OCI-LY7 (cell line): Measurements from ENCODE around the gene SIRT6. TPM values are rescaled to one million over a fixed set of nuclear protein-coding genes. Genes with fewer than 3 reads are reported as not detected.

Experiments
- BruUV-seq: library from RNA; stranded (reverse); fragments of 400-500 nt; replicated peaks from 2 replicates; lab custom pipeline; 2021; lab: Mats Ljungman, UMichigan
- CTCF ChIA-PET: fragments of 300-600 bp; sonication (Branson Sonifier 250); formaldehyde crosslinking; loops from one replicate; lab custom pipeline; 2022; ENCODE audit warnings: antibody characterized with exemption; ENCODE audit not compliant: unreplicated experiment; lab: Charles Lee
- POLR2A ChIA-PET: fragments of 300-600 bp; sonication (Branson Sonifier 250); formaldehyde crosslinking; loops from one replicate; lab custom pipeline; 2022; ENCODE audit warnings: antibody characterized with exemption; lab: Charles Lee
- DNase-seq: peaks from one replicate; pipeline ENCODE4 v3.0.0-alpha.2; 2015; ENCODE audit warnings: low spot score
- H2AFZ ChIP-seq: fragments of 200-600 bp; sonication (generic), shearing (Covaris generic); 2 replicates; pipeline ENCODE4 v1.6.1; 2014; ENCODE audit warnings: mild to moderate bottlenecking, antibody characterized with exemption, low read length, moderate library complexity
- H3K27ac ChIP-seq: fragments of 200-600 bp; sonication (generic); 2 replicates; pipeline ENCODE4 v1.5.1; 2014; ENCODE audit warnings: mixed run types, low read depth, mild to moderate bottlenecking, moderate library complexity, low read length, inconsistent platforms; ENCODE audit not compliant: poor library complexity, severe bottlenecking
- H3K36me3 ChIP-seq: fragments of 200-600 bp; sonication (generic); 2 replicates; pipeline ENCODE4 v1.6.1; 2014; ENCODE audit warnings: mild to moderate bottlenecking, antibody characterized with exemption, low read length, moderate library complexity, mixed read lengths; ENCODE audit not compliant: insufficient read depth
- H3K4me1 ChIP-seq: fragments of 200-600 bp; sonication (generic); 2 replicates; pipeline ENCODE4 v1.5.1; 2014; ENCODE audit warnings: mild to moderate bottlenecking, low read length; ENCODE audit not compliant: insufficient read depth, poor library complexity, severe bottlenecking
- H3K4me2 ChIP-seq: fragments of 200-600 bp; sonication (generic); 2 replicates; pipeline ENCODE4 v1.6.1; 2014; ENCODE audit warnings: mild to moderate bottlenecking, low read length
- H3K4me3 ChIP-seq: fragments of 200-600 bp; sonication (generic); 2 replicates; pipeline ENCODE4 v1.5.1; 2014; ENCODE audit warnings: mild to moderate bottlenecking, low read depth, low read length; ENCODE audit not compliant: poor library complexity, severe bottlenecking
- H3K79me2 ChIP-seq: fragments of 200-600 bp; sonication (generic); 2 replicates; pipeline ENCODE4 v1.6.1; 2016; ENCODE audit warnings: low read depth, mild to moderate bottlenecking, low read length, moderate library complexity, mixed read lengths; ENCODE audit not compliant: insufficient read depth
- H3K9me2 ChIP-seq: fragments of 200-600 bp; sonication (generic); 2 replicates; pipeline ENCODE4 v1.6.1; 2016; ENCODE audit warnings: mild to moderate bottlenecking, low read length, mixed read lengths; ENCODE audit not compliant: insufficient read depth
- H3K9me3 ChIP-seq: fragments of 200-600 bp; sonication (generic); 2 replicates; pipeline ENCODE4 v1.6.1; 2014; ENCODE audit warnings: mild to moderate bottlenecking, mixed run types, low read length, mixed read lengths
- H4K20me1 ChIP-seq: fragments of 200-600 bp; sonication (generic); 2 replicates; pipeline ENCODE4 v1.6.1; 2014; ENCODE audit warnings: mild to moderate bottlenecking, antibody characterized with exemption, low read length, moderate library complexity, mixed read lengths; ENCODE audit not compliant: insufficient read depth
- CTCF ChIP-seq: fragments of 200-600 bp; sonication (generic); conservative IDR thresholded peaks from 2 replicates; pipeline ENCODE4 v1.5.1; 2014; ENCODE audit warnings: mild to moderate bottlenecking, antibody characterized with exemption, low read length, moderate library complexity, mixed read lengths
- EZH2phosphoT487 ChIP-seq: fragments of 200-600 bp; sonication (generic); IDR thresholded peaks from 2 replicates; pipeline ENCODE4 v1.6.1; 2018; ENCODE audit warnings: low read depth, borderline replicate concordance, mild to moderate bottlenecking, mixed run types, antibody characterized with exemption, low read length, moderate library complexity, mixed read lengths
- intact Hi-C: fragments of 100-400 bp; cut with micrococcal nuclease; formaldehyde crosslinking; loops from one replicate; pipeline ENCODE4 v1.10.0; 2022; ENCODE audit not compliant: unreplicated experiment
- total RNA-seq, 2 experiments: library from RNA; depleted of rRNA in 1 of 2; stranded (reverse); fragments of >200 nt in 1 of 2; shearing (Covaris generic) in 1 of 2; gene quantifications; 2 replicates each; pipeline ENCODE4 v1.2.3, GENCODE V29; 2014 to 2022

SIRT6 gene
- total RNA-seq, 2 experiments from 2014 or later: 31.7 to 46.2 TPM

GRCh38 chr19:4189641-4190040, 7.3 kb upstream of the SIRT6 start:
- intact Hi-C loops: no loop called here
- CTCF ChIA-PET: no interaction called here
- POLR2A ChIA-PET: interaction anchor here (0.7 kb wide), 2 partner anchors 35 to 71 kb away, joined by 3 to 6 read pairs; no protein-coding TSS in a partner anchor

GRCh38 chr19:4187313-4188122, 5.2 kb upstream of the SIRT6 start:
- H3K79me2 ChIP-seq: no peaks in the 10 kb centered on the region
- H3K9me2 ChIP-seq: no peaks in the 10 kb centered on the region
- no peak overlapping the region for H3K4me3 ChIP-seq
- intact Hi-C loops: no loop called here
- no peaks in the 10 kb centered on the region for H3K36me3 ChIP-seq
- DNase-seq: no peak
- CTCF ChIA-PET: interaction anchor here (0.5 kb wide), 1 partner anchor 20 kb away, joined by 3 read pairs; no protein-coding TSS in a partner anchor
- H3K4me1 ChIP-seq: peaks cover 12% of the 10 kb centered on the region
- H2AFZ ChIP-seq: no peak overlapping the region
- no TSS peak for BruUV-seq
- no peaks in the 10 kb centered on the region for H4K20me1 ChIP-seq
- TF ChIP-seq EZH2phosphoT487: no peak
- TF ChIP-seq CTCF: no peak
- H3K27ac ChIP-seq: no peak overlapping the region
- no peak overlapping the region for H3K4me2 ChIP-seq
- no peaks in the 10 kb centered on the region for H3K9me3 ChIP-seq
- POLR2A ChIA-PET: no interaction called here

More at GRCh38 chr19:4189641-4190040, 7.3 kb upstream of the SIRT6 start:
- no peak overlapping the region for H3K4me2 ChIP-seq
- DNase-seq: no peak
- H2AFZ ChIP-seq: no peak overlapping the region
- no peaks in the 10 kb centered on the region for H4K20me1 ChIP-seq
- TF ChIP-seq CTCF (no peak), EZH2phosphoT487 (no peak)
- H3K79me2 ChIP-seq: no peaks in the 10 kb centered on the region
- H3K9me3 ChIP-seq: no peaks in the 10 kb centered on the region
- no peaks in the 10 kb centered on the region for H3K36me3 ChIP-seq
- H3K4me3 ChIP-seq: no peak overlapping the region
- H3K27ac ChIP-seq: no peak overlapping the region
- H3K4me1 ChIP-seq: peaks cover 8% of the 10 kb centered on the region
- no TSS peak for BruUV-seq
- no peaks in the 10 kb centered on the region for H3K9me2 ChIP-seq
